Cortex of kidney (tissue), 1 donor: Measurements from ENCODE around the gene CLTA.

ENCODE experiments used
- DNase-seq: peaks from one replicate; lab custom pipeline; 2025; lab: John Stamatoyannopoulos, UW

Gene CLTA, protein sequence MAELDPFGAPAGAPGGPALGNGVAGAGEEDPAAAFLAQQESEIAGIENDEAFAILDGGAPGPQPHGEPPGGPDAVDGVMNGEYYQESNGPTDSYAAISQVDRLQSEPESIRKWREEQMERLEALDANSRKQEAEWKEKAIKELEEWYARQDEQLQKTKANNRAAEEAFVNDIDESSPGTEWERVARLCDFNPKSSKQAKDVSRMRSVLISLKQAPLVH

DNA sequence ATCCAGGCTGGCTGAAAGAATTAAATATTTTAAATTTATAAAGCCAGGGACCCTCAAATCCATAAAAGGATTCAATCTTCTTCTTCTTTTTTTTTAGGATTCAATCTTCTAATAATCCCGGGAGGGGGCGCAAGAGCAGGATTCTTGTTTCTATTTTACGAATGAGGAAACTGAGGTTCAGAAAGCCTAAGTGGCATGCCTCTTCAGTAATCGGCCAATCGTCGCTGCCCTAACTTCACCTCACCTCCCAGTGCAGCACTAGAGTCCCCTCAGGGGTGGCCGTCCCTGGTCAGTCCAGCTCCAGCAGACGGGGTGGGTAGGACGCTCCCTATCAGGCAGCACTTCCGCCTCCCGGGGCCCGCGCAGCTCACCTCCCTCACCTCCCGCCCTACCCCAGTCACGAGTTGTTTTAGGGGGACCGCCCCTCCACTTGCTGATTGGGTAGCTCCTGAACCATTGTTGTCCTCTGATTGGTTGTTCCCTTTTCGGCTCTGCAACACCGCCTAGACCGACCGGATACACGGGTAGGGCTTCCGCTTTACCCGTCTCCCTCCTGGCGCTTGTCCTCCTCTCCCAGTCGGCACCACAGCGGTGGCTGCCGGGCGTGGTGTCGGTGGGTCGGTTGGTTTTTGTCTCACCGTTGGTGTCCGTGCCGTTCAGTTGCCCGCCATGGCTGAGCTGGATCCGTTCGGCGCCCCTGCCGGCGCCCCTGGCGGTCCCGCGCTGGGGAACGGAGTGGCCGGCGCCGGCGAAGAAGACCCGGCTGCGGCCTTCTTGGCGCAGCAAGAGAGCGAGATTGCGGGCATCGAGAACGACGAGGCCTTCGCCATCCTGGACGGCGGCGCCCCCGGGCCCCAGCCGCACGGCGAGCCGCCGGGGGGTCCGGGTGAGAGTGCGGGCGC lies at the start of gene CLTA:
CLTA (plus strand) TSS at position 534 of the 902 bp plus-strand sequence; CDS start at position 670, 136 bp downstream.
- peak; percentile 63 for DNase-seq

DNA sequence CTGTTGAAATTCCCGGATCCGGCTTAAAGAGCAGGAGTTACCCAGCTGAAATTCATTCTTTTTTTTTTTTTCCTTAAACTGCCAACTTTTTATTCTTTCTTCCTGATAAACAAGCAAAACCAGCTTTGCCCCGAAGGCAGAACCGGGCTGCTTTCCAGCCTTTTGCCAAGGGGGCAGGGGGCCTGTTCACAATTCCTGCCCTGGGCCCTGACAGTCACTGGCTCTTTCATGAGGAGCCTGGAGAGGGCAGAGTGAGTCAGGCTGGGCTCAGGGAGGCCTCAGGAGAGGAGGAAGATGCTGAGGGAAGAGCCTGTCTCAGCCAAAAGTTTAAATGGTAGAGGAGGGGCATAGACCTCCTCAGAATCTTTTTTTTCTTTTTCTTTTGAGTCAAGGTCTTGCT lies 49.4 kb upstream of the CLTA start:
- no peak for DNase-seq

DNA sequence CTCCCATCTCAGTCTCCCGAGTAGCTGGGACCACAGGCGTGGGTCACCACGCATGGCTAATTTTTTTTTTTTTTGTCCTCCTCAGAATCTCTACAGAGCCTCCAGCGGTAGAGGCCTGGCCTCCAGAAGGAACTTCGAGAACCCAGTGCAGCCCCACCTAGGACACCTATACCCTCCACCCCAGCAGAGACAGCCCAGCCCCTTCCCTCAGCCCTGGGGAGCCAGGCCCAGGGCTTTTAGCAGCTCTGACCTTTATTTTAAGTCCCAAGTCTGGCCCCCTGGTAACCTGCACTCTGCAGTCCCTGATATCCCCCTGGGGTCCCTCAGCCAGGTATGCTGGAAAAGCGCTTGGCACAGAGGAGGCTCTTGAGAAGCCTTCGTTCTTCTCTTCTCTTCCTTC lies 49.0 kb upstream of the CLTA start:
- DNase-seq: no peak

DNA sequence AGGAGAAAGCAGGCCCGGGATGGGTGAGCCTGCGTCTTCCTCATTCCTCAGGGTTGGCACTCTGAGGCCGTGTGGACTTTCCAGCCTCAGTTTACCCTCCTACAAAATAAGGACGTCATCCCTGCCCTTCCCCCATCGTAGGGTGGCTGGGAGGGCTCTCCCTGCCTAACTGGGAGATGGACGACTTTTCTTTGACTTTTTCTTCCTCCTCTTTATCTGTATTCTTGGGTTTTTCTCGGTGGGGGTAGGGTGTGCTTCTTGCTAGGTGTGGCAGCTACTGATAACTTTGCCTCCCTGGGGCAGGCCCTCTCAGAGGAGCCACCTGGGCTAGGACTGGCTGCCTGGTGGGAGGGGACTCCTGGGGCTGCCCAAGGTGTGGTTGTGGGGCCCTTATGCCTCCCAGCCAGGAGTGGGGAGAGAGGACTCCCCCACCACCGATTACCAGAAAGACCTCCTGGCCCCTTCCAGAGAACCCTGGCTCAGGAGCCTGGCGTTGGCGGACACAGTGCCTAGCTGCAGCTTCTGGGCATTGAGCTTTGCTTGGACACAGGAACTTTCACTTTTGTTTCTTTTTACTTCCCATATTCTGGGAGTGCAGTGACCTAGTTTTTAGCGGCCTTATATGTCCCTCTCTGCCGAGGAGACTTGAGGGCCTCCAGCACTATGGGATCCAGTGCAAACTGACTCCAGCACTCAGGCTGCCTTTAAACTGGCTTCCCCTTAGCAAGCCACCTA lies 48.0 kb upstream of the CLTA start:
- DNase-seq: no peak

DNA sequence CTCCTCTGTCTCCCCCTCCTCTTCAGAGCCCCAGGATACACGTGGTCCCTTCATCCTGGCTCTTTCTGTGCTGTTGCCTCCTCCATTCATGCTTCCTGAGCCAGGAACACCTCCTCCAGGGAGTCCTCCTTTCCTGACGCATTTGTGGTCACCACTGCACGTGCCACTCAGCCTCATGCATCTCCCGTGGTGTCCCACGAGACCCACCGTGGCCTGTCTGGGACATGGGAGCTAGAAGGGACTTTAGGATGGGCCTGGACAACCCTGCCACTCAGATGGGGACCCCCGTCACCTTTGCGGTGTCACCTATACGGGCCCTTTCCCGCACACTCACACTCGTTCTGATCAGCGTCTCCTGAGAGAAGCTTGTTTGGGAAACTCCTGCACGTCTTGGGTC lies 47.5 kb upstream of the CLTA start:
- DNase-seq: no peak

DNA sequence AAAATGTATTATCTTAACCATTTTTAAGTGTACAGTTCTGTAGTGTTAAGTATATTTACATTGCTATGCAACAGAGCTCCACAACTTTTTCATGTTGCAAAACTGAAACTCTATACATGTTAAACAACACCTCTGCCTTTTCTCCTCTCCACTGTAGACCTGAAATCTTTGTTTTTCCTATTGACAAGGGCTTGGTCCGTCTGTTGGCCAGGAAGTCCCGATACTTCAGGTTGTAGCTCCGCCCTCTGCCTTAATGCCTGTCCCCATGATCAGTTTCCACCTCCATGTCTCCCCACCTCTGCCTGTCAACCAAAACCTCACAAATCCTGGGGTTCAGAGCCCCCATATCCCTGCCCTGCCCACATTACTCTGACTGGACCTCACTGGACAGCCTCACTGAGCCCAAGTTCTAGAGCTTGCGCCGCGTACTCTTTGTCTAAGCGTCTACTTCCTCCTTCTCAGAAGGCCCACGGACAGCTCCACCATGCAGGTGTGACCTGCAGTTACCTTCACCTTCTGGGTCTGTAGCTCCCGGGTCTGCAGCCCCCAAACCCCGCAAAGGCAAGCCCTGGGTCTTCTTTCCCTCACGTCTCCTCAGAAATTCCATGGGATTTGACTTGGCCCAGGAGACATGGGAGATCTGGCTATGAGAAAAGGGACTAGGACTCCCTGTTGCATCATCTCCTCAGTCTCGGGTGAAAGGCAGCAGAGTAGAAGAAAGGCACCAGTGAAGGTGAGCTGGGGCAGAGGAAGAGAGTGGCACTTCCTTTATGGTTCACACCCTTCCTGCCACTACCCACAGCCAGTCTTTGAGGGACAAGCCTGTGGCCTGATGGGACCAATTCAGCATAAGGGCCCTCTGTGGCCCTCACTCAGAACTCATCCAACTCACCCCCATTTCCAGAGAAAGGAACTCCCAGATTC lies 46.1 kb upstream of the CLTA start:
- no peak for DNase-seq

DNA sequence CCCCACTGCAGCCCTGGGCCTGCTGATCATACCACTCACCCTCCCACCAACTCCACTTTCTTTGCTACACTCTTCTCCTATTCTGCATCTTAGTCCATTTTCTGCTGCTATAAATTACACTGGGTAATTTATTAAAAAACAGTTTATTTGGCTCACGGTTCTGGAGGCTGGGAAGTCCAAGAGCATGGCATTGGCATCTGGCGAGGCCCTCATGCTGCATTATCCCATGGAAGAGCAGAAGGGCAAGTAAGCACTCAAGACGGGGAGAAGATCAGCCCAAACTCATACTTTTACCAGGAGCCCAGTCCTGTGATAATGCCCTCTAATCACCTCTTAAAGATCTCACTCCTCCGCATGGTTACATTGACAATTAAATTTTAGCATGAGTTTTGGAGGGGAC lies 44.8 kb upstream of the CLTA start:
- no peak for DNase-seq

DNA sequence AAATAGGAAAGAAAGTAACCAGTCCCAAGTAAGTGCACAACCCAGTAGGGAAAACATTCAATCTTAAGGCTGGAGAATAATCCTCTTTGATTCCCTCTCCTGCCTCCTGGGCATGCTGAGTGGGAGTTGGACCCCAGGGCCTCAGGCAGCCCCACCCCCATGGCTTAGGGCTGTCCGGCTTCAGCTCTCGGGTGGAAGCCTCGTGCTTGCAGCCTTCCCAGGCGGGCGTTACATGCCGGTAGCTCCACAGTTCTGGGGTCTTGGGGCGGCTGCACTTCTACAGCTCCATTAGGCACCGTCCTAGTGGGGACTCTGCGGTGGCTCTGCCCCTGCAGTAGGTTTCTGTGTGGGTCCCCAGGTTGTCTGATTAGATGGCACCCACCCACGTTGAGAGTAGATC lies 44.1 kb upstream of the CLTA start:
- DNase-seq: no peak

DNA sequence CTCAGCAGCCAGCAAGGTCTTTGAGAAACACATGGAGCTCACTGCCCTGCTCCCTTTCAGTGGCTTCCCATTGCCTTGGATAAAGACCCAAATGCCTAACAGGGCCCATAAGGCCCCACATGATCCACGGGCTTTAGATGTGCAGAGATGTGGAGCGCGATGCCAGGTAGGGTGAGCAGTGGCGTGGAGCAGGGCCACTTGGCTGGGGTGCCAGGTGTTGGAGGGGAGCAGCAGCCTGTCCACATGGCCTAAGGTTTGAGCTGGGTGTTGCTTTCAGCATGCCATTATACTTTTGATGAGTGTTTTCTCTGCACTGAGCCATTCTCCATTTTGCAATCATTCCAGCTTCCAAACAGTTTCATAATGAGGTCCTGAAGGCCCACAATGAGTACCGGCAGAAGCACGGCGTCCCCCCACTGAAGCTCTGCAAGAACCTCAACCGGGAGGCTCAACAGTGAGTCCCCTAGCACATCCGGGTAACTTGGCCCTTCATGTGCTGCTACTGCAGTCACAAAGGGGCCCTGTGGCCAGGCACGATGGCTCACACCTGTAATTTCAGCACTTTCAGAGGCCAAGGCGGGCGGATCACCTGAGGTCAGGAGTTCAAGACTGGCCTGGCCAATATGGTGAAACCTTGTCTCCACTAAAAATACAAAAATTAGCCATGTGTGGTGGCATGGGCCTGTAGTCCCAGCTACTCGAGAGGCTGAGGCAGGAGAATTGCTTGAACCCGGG lies 43.1 kb upstream of the CLTA start:
- DNase-seq: no peak

DNA sequence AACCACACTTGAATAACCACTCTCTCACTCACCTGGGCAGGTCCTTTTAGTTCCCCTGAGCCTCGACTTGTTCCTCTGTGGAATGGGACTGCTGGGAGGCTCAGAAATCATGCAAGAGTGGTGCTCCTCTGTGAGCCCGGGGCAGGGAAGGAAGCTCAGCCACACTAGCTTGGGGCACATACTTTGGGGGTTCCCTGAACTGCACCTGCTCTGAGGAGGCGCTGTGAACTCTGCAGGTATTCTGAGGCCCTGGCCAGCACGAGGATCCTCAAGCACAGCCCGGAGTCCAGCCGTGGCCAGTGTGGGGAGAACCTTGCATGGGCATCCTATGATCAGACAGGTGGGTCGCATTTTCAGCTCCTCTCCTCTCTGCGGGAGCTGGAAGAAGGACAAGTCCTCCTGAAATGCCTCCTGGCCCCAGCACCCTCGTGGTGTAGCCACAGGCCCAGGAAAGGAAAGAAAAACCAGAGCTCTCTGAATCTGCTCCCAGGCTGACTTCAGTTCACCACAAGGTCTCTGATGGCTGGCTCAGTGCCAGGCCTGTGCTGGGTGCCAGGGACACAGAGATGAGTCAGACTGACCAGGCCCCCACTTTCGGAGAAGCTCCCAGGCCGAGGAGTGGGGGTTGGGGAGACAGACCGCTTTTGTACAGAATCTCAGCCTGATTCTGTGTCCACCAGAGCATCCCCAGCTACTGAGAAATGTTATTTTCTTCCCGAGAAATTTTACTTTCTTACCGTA lies 42.2 kb upstream of the CLTA start:
- no peak for DNase-seq

DNA sequence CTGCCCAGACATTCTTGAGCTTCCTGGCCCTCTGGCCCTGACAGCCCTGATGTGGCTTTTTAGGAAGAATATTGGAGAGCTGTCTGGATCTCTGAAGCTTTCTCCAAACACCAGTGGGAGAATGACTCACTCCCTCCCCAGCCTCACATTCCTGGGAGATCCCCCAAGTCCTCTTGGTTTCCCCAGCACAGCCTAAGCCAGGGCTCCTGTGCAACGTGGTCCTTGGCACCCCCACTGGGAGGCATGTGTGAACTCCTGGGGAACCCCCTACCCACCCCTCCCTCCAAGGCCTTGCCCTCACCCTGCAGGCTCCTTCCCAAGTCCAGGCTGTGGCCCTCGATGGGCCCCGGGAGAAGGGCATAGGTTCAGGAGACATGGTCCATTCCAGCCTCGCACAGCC lies 41.5 kb upstream of the CLTA start:
- DNase-seq: no peak

DNA sequence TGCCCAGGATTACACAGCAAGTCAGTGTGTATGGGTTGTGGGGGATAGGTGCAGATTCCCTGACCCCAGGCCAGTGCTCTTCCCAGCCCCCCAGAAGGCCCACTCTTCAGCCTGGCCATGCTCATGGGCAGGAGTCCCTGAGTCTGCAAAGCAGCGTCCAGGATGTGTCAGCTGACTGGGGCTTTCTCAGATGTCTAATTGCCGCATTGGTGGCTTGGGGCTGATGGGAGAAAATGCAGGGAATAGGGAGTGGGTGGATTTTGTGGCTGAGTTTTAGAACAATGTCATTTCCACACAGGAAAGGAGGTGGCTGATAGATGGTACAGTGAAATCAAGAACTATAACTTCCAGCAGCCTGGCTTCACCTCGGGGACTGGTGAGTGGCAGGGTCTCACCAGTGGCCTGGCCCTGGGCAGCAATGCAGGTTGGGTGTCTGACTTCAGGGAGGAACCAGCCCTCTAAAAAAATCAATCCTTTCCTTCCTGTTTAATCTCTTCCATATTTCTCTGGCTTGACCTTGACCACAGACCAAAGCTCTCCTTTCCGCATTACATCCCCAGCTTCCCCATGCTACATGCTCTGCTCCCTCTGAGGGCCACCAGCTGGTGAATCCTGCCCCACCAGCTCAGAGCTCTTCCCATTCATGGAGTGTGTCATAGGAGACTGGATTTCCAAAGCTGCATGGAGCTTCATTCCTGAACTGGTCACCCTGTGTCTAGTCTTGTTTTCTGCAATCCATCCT lies 40.0 kb upstream of the CLTA start:
- no peak for DNase-seq

DNA sequence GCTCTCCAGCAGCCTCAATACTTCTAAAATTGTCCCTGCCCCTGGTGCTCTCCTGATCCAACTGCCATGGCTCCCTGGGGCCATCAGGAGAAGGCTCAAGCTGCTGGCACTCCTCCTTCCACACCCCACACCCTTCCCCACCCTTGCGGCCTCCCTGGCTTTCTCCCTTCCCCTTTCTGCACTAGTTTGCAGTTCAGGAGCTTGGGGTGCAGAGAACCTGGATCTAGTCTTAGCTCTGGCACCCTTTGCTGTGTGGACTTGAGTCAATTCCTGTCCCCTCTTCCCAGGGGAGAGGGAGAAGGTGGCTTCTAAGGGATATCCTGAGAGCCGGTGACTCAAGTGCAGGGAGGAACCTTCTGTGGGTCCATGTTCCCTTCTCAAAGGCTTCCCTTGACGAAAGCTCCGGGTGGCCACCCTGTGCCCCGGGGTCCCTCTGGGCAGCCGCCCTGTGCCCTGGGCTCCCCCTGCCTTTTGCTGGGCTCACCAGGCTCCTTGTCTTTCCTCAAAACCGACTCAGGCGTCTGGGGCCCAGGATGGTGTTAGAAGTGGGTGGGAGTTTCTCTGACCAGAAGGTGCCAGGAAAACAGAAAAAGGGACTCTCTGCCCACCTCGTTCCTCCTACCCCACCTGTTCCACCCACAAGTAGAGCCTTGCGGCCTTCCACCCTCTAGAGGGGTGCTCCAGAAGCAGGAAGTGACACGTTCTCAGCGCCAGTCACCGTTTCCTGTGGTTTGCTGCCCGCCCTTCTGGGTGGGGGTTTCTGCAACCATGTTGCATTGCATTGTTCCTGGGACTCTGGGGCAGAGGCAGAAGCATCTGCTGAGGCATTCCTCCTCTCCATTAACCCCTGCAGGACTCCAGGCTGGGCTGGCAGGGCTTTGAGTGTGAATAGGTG lies 39.2 kb upstream of the CLTA start:
- DNase-seq: no peak

DNA sequence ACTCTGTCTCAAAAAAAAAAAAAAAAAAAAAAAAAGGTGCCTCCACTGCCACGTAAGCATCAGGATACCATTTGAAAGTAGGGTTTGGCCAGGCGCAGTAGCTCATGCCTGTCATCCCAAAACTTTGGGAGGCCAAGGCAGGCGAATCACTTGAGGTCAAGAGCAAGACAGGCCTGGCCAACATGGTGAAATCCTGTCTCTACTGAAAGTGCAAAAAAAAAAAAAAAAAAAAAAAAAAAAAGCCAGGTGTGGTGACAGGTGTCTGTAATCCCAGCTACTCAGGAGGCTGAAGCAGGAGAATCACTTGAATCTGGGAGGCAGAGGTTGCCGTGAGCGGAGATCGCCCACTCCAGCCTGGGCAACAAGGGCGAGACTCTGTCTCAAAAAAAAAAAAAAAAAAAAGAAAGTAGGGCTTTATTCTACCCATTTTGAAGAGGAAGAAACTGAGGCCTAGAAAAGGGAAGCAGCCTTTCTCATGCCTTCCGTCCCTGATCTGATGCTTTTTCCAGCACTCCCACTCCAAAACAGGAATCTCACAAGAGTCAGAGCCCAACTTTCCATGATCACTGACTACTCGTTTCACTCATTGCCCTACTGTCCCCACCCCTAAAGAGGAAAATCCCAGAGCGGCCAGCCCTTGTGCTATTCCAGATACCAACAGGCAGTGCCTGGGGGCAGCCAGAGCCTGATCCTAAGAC lies 37.8 kb upstream of the CLTA start:
- no peak for DNase-seq

DNA sequence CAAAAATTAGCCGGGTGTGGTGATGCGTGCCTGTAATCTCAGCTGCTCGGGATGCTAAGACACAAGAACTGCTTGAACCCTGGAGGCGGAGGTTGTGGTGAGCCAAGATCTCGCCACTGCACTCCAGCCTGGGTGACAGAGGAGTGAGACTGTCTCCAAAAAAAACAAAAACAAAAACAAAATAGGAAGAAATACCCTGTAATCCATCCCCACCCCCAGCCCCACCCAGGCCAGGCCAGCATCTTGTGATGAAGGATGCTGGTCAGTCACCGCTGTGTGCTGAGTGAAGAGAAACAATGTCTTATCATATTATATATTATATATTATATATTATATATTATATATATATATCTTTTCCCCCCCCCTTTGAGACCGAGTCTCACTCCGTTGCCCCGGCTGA lies 37.0 kb upstream of the CLTA start:
- DNase-seq: no peak

DNA sequence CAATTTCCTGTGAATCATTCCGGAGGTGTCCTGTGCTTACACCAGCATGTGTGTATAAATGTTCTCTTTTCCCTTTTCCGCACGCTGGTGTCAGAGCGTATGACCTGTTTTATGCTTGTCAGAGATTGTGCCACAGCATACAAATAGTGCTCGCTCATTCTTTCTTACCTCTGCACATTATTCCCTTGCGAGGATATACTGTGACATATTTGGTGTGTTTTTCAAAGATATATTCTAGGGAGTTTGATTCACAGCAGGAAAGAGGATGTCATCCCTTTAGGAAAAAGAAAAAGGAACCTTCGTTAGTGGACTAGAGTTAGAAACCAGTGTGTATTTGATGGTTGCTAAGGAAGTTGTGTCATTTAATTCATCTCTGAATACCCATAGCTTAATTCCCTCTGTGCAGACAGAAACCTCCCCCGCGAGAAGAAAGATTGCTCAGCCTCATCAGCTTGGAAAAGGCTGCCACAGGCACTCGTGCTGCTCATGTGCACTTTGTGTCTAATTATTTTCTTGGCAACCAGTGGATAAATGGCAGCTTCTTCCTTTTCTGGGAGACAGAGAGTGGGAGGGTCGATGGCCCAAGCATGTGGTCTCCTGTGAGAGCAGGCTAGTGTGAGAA lies 36.3 kb upstream of the CLTA start:
- DNase-seq: no peak

DNA sequence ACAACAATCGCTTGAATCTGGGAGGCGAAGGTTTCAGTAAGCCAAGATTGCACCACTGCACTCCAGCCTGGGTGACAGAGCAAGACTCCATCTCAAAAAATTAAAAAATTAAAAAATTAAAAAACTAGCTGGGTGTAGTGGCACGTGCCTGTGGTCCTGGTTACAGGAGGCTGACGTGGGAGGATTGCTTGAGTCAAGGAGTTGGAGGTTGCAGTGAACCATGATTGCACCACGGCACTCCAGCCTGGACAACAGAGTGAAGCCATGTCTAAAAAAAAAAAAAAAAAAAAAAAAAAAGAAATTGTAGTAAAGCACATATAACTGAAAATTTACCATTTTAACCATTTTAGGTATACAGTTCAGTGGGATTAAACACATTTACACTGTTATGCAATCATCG lies 34.6 kb upstream of the CLTA start:
- DNase-seq: no peak

DNA sequence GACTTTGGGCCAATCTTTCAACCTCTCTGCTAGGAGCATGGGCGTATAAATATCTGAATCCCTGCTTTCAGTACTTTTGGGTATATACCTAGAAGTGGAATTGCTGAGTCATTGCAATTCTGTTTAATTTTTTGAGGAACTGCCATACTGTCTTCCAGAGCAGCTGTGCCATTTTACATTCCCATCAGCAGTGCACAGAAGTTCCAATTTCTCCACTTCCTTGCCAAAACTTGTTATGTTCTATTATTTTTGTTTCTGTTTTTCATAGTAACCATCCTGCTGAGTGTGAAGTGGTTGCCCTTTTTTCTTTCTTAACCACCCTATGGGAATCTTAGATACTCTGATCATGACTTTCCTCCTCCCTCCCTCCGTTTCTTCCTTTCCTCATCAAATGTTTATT lies 32.6 kb upstream of the CLTA start:
- DNase-seq: no peak
